T-helper 22 cell (primary cell): ENCODE measurements around the gene SNTB2.

Experiments used
- DNase-seq: peaks from one replicate; pipeline ENCODE4 v3.0.0-alpha.2; 2020; ENCODE audit warnings: low read depth

Gene SNTB2

GRCh38 chr16:69340095-69340644, 153.2 kb downstream of the SNTB2 start:
- DNase-seq: no peak

GRCh38 chr16:69344171-69344570, 157.2 kb downstream of the SNTB2 start:
- no peak for DNase-seq

GRCh38 chr16:69345923-69346322, 159.0 kb downstream of the SNTB2 start:
- no peak for DNase-seq

- no peak for DNase-seq
Measured at GRCh38 chr16:69346683-69347082, 159.7 kb downstream of the SNTB2 start.

- DNase-seq: no peak
Measured at GRCh38 chr16:69348222-69348621, 161.3 kb downstream of the SNTB2 start.

GRCh38 chr16:69349536-69349935, 162.6 kb downstream of the SNTB2 start:
- no peak for DNase-seq

- DNase-seq: no peak
Measured at GRCh38 chr16:69350536-69351133, 163.7 kb downstream of the SNTB2 start.

- DNase-seq: no peak
Measured at GRCh38 chr16:69351309-69352027, 164.5 kb downstream of the SNTB2 start, which contains the start of gene TMED6. Gene TMED6 (minus strand): TSS chr16:69351786. CDS start chr16:69351753, 33 bp downstream.
